Suprapubic skin (tissue), 4 donors: Measurements from ENCODE around the gene GGT1.

ENCODE experiments used
- EP300 ChIP-seq: sonication (generic); formaldehyde crosslinking; IDR thresholded peaks from one replicate; pipeline ENCODE4 v1.6.1; 2017; ENCODE audit warnings: antibody characterized with exemption
- POLR2A ChIP-seq, 2 donors: fragments of 450-650 bp; IDR thresholded peaks; one replicate each; pipeline ENCODE4 v1.6.1; 2017; ENCODE audit warnings: antibody characterized with exemption in 2 of 2, mild to moderate bottlenecking in 2 of 2, moderate library complexity in 2 of 2
- POLR2AphosphoS5 ChIP-seq, 3 donors: sonication (generic); formaldehyde crosslinking; IDR thresholded peaks; one replicate each; pipeline ENCODE4 v1.6.1; 2017; ENCODE audit warnings: antibody characterized with exemption in 3 of 3
- TF ChIP-seq, protein P1 (sequence below), 2 donors: fragments of 200-600 bp in 1 of 2; fragments of 450-650 bp in 1 of 2; sonication (generic) in 1 of 2; IDR thresholded peaks; one replicate each; pipeline ENCODE4 v1.5.1; 2016 to 2019; ENCODE audit warnings: antibody characterized with exemption in 2 of 2, mild to moderate bottlenecking in 1 of 2, moderate library complexity in 1 of 2

DNA sequence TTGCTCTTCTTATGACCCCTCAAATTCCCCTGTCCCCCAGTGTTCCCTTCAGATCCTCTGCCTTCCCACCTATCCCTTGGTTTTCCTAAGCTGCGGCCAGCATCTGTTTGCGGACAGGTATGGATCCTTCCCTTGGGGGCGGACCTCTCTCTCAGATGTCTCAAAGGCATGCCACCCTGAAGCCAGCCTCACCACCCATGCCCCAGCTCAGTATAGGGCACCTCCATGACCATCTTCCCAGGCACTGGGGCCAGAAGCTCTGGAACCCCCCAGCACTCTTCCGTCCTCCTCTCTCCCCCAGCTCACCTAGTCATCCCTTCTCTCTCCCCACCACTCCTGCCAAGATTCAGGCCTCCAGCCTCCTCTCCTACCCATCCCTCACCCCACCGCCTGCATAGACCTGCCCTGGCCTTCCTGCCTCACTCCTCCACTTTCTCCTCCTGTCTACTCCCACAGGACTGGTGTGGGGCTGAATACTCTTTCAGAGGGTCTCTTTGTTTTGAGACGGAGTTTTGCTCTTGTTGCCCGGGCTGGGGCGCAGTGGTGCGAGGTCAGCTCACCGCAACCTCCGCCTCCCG lies 12.3 kb upstream of the GGT1 start:
- TF ChIP-seq, protein P1, sequence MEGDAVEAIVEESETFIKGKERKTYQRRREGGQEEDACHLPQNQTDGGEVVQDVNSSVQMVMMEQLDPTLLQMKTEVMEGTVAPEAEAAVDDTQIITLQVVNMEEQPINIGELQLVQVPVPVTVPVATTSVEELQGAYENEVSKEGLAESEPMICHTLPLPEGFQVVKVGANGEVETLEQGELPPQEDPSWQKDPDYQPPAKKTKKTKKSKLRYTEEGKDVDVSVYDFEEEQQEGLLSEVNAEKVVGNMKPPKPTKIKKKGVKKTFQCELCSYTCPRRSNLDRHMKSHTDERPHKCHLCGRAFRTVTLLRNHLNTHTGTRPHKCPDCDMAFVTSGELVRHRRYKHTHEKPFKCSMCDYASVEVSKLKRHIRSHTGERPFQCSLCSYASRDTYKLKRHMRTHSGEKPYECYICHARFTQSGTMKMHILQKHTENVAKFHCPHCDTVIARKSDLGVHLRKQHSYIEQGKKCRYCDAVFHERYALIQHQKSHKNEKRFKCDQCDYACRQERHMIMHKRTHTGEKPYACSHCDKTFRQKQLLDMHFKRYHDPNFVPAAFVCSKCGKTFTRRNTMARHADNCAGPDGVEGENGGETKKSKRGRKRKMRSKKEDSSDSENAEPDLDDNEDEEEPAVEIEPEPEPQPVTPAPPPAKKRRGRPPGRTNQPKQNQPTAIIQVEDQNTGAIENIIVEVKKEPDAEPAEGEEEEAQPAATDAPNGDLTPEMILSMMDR (IDR thresholded peaks at IDR 0.05): no peak
- TF ChIP-seq EP300 (no peak), POLR2A (IDR thresholded peaks at IDR 0.05) (no peak), POLR2AphosphoS5 (IDR thresholded peaks at IDR 0.05) (no peak)
